A549 (cell line): ENCODE measurements around the gene ROBO1.

ENCODE experiments used
- CTCF ChIP-seq: fragments of >200 bp; sonication (Bioruptor Twin); formaldehyde crosslinking; IDR thresholded peaks from 3 replicates; pipeline ENCODE4 v1.5.1; 2016
- EP300 ChIP-seq, 2 experiments: fragments of >200 bp; sonication (Bioruptor Twin); formaldehyde crosslinking; IDR thresholded peaks; 2 replicates in 1 of 2; 3 replicates in 1 of 2; pipeline ENCODE4 v1.6.1; 2016 to 2017
- ESRRA ChIP-seq: fragments of 150-350 bp; IDR thresholded peaks from 2 replicates; pipeline ENCODE4 v1.6.1; 2014; ENCODE audit warnings: mild to moderate bottlenecking, low read length, borderline replicate concordance
- KDM5A ChIP-seq: fragments of 200-600 bp; sonication (generic); IDR thresholded peaks from 2 replicates; pipeline ENCODE4 v1.6.1; 2016; ENCODE audit warnings: antibody characterized with exemption, mild to moderate bottlenecking
- MAFK ChIP-seq: fragments of 450-650 bp; IDR thresholded peaks from 2 replicates; pipeline ENCODE4 v1.6.1; 2014; ENCODE audit not compliant: partially characterized antibody
- POLR2A ChIP-seq: IDR thresholded peaks from 2 replicates; pipeline ENCODE4 v1.6.1; 2012; ENCODE audit warnings: mild to moderate bottlenecking, low read length
- RARB ChIP-seq: fragments of 250-450 bp; sonication (Bioruptor Pico); IDR thresholded peaks from 2 replicates; pipeline ENCODE4 v1.8.0; 2021; ENCODE audit warnings: mild to moderate bottlenecking, moderate library complexity
- REST ChIP-seq: fragments of 200-600 bp; sonication (generic); IDR thresholded peaks from 2 replicates; pipeline ENCODE4 v1.6.1; 2016; ENCODE audit warnings: antibody characterized with exemption, mild to moderate bottlenecking, moderate library complexity
- RFX5 ChIP-seq: fragments of 450-650 bp; IDR thresholded peaks from 2 replicates; pipeline ENCODE4 v1.7.1; 2014; ENCODE audit warnings: antibody characterized with exemption, mild to moderate bottlenecking, moderate library complexity
- SREBF2 ChIP-seq: fragments of 450-650 bp; IDR thresholded peaks from 2 replicates; pipeline ENCODE4 v1.6.1; 2014; ENCODE audit warnings: mild to moderate bottlenecking, moderate library complexity
- USF2 ChIP-seq: fragments of 450-650 bp; IDR thresholded peaks from 2 replicates; pipeline ENCODE4 v1.6.1; 2014; ENCODE audit warnings: antibody characterized with exemption

GRCh38 chr3:78924711-78925110 is 843.1 kb downstream of the ROBO1 start:
- no peak for TF ChIP-seq CTCF
- TF ChIP-seq ESRRA: no peak
- no peak for TF ChIP-seq SREBF2
- TF ChIP-seq REST: no peak
- TF ChIP-seq RARB: no peak
- TF ChIP-seq MAFK: no peak
- TF ChIP-seq POLR2A: no peak
- no peak for TF ChIP-seq KDM5A
- no peak for TF ChIP-seq USF2
- no peak for TF ChIP-seq RFX5
- TF ChIP-seq EP300 (IDR thresholded peaks at IDR 0.05): no peak
